ENCODE data around the gene EFEMP1. TPM values are rescaled to one million over a fixed set of nuclear protein-coding genes. Genes with fewer than 3 reads are reported as not detected.

EFEMP1 gene
- total and polyA plus RNA-seq, 2 experiments from 2014 or later = 0.66 to 2.4 TPM

DNA sequence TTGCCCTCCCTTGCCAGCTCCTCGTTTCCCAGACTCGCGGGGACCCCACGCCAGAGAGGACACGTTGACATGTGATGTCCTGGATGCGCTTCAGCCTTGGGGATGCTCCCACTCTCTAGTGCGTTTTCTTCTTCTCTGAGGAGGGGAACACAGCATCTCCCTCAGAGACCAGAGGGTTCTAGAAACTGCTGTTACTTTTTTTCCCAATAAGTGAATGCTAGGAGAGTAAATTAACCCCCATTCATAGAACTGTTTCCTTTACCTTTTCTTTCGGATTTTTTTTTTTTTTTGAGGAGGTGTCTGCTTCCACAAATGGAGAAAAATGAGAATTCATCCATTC lies 370 bp upstream of the EFEMP1 start:
- no peaks in the 10 kb centered on the region for H3K9me3 ChIP-seq (ENCODE audit: low read depth)
- DNase-seq (ENCODE audit: low read depth in 1 of 2, low spot score in 1 of 2) = no peak
- TF ChIP-seq, protein P1, sequence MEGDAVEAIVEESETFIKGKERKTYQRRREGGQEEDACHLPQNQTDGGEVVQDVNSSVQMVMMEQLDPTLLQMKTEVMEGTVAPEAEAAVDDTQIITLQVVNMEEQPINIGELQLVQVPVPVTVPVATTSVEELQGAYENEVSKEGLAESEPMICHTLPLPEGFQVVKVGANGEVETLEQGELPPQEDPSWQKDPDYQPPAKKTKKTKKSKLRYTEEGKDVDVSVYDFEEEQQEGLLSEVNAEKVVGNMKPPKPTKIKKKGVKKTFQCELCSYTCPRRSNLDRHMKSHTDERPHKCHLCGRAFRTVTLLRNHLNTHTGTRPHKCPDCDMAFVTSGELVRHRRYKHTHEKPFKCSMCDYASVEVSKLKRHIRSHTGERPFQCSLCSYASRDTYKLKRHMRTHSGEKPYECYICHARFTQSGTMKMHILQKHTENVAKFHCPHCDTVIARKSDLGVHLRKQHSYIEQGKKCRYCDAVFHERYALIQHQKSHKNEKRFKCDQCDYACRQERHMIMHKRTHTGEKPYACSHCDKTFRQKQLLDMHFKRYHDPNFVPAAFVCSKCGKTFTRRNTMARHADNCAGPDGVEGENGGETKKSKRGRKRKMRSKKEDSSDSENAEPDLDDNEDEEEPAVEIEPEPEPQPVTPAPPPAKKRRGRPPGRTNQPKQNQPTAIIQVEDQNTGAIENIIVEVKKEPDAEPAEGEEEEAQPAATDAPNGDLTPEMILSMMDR (IDR thresholded peaks at IDR 0.05; ENCODE audit: low read depth, low read length) = no peak
- H3K36me3 ChIP-seq = no peaks in the 10 kb centered on the region
- peaks cover 5% of the 10 kb centered on the region for H3K4me1 ChIP-seq (ENCODE audit: low read depth)
- H3K4me3 ChIP-seq = peak overlapping the region; percentile 41
- peaks cover 69% of the 10 kb centered on the region for H3K27me3 ChIP-seq
- H3K27ac ChIP-seq = no peak overlapping the region

DNA sequence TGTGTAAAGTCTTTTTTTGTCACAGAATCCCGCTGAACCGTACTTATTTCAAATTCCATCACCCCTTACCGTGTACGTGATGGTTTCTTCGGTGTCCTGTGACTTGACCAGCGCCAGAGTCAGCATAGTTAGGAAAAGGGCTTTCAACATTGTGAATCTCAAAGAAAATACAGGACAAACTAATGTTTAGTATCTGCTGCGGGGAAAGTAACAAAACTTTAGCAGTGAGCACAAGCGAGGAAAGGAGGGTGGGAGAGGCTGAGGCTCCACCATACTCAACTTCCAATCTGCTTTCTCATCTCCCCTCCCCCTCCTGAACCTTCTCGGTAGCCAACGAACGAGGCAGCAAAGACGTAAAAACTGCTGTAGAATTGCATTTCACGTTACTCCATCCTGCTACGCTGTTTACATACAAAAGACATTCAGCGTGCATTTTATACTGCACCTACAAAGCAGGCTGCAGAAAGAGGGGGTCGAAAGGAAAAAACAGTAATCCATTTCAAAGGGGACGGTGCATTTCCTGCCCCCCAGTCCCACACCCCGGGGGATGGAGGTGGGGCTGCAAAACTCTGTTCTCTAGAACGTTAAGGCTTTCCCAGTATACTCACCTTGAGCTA lies 1.2 kb downstream of the EFEMP1 start:
- no peaks in the 10 kb centered on the region for H3K36me3 ChIP-seq
- H3K9me3 ChIP-seq (ENCODE audit: low read depth) = no peaks in the 10 kb centered on the region
- DNase-seq (ENCODE audit: low read depth in 1 of 2, low spot score in 1 of 2) = peak in 1 of 2 donors; percentile 74
- H3K27me3 ChIP-seq = peaks cover 65% of the 10 kb centered on the region
- TF ChIP-seq, protein P1 (IDR thresholded peaks at IDR 0.05; ENCODE audit: low read depth, low read length) = no peak
- H3K4me3 ChIP-seq = peak overlapping the region; percentile 41
- no peak overlapping the region for H3K27ac ChIP-seq
- H3K4me1 ChIP-seq (ENCODE audit: low read depth) = peaks cover 5% of the 10 kb centered on the region

DNA sequence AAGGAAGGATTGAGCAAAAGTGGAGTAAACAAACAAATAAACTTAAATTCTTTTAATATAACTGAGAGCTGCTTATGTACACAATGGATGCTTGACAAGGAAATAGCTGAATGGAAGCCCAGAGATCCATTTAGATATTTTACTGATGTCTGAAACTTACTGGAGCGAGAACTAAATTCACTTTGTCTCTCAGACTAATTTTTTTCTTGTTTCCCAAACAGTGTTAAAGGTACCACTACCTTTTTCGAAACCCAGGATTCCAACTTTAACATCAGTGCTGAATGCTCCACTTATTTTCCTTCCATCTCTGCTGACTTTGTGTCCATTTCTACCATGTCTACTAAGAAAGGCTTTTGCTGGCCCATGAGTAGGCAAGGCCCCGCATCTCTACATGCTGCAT lies 4.0 kb downstream of the EFEMP1 start:
- no peaks in the 10 kb centered on the region for H3K36me3 ChIP-seq
- no peaks in the 10 kb centered on the region for H3K9me3 ChIP-seq (ENCODE audit: low read depth)
- TF ChIP-seq, protein P1 (IDR thresholded peaks at IDR 0.05; ENCODE audit: low read depth, low read length) = no peak
- peaks cover 5% of the 10 kb centered on the region for H3K4me1 ChIP-seq (ENCODE audit: low read depth)
- no peak for DNase-seq (ENCODE audit: low read depth in 1 of 2, low spot score in 1 of 2)
- no peak overlapping the region for H3K4me3 ChIP-seq
- no peak overlapping the region for H3K27ac ChIP-seq
- peaks cover 43% of the 10 kb centered on the region for H3K27me3 ChIP-seq

DNA sequence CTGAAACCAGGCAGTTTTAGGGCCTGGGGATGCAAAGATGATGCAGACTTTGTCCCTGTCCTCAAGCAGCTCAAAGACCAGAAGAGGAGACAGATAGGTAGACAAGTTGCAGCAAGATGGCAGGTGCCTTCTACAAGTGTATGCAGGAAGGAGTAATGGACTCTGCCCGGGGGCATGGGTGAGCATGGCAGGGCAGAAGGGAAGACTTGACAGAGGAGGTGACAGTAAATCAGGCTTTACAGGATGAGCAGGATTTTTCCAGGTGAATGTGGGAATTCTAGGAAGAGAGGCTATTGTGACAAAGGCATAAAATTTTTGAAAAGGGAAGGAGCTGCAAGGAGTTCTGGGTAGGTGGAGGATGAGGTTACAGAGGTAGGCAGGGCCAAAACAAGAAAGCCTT lies 4.7 kb downstream of the EFEMP1 start:
- no peak overlapping the region for H3K4me3 ChIP-seq
- H3K27ac ChIP-seq = no peak overlapping the region
- TF ChIP-seq, protein P1 (IDR thresholded peaks at IDR 0.05; ENCODE audit: low read depth, low read length) = no peak
- H3K9me3 ChIP-seq (ENCODE audit: low read depth) = no peaks in the 10 kb centered on the region
- H3K27me3 ChIP-seq = peaks cover 36% of the 10 kb centered on the region
- H3K36me3 ChIP-seq = no peaks in the 10 kb centered on the region
- no peak for DNase-seq (ENCODE audit: low read depth in 1 of 2, low spot score in 1 of 2)
- peaks cover 5% of the 10 kb centered on the region for H3K4me1 ChIP-seq (ENCODE audit: low read depth)

DNA sequence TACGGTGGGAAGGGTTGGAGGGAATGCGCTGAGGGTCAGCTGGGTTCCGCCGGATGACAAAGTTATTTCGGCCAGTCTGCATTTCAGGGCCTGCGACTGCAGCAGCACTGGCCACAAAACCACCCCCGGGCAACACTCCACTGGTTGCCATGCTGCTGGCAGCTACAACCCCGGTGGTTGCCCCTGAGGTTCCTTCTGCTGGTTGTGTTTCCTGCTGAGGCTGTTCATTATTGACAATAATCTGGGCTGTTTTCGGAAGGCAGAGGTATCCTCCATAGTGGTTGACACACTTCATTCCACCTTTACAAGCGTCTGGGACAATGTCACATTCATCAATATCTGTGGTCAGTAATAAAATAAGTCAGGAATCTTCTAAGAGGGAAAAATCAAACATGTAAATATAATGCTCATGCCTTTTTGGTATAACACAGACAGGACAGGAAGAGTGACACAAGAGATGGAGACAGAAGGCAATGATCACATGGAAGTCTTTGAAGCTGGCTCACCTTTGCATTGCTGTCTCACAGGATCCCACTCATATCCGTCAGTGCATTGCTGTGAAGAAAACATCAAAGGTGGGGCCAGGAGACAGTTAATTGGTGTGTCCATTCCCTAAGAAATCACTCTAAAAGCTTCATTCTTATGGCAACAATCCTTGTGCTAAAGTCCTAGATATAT lies 5.7 kb downstream of the EFEMP1 start:
- DNase-seq (ENCODE audit: low read depth in 1 of 2, low spot score in 1 of 2) = no peak
- Histone ChIP-seq H3K4me1 (ENCODE audit: low read depth) (peaks cover 4% of the 10 kb centered on the region), H3K4me3 (no peak overlapping the region), H3K36me3 (no peaks in the 10 kb centered on the region), H3K27me3 (peaks cover 26% of the 10 kb centered on the region), H3K9me3 (ENCODE audit: low read depth) (no peaks in the 10 kb centered on the region), H3K27ac (no peak overlapping the region)
- TF ChIP-seq, protein P1 (IDR thresholded peaks at IDR 0.05; ENCODE audit: low read depth, low read length) = no peak

Measured in cardiac muscle cell (in vitro differentiated cells and primary cell).